Left forelimb (tissue), 1 donor: ENCODE data around the gene ADAM8.
"Not testable (repeated sequence)": the region's sequence is repeated elsewhere in the genome, so short reads cannot be mapped to it uniquely, and the experiment has no call there.

Experiments
- DNase-seq: peaks from one replicate; pipeline ENCODE4 v3.0.0-alpha.2; 2018; ENCODE audit warnings: low spot score

The ADAM8 gene

DNA sequence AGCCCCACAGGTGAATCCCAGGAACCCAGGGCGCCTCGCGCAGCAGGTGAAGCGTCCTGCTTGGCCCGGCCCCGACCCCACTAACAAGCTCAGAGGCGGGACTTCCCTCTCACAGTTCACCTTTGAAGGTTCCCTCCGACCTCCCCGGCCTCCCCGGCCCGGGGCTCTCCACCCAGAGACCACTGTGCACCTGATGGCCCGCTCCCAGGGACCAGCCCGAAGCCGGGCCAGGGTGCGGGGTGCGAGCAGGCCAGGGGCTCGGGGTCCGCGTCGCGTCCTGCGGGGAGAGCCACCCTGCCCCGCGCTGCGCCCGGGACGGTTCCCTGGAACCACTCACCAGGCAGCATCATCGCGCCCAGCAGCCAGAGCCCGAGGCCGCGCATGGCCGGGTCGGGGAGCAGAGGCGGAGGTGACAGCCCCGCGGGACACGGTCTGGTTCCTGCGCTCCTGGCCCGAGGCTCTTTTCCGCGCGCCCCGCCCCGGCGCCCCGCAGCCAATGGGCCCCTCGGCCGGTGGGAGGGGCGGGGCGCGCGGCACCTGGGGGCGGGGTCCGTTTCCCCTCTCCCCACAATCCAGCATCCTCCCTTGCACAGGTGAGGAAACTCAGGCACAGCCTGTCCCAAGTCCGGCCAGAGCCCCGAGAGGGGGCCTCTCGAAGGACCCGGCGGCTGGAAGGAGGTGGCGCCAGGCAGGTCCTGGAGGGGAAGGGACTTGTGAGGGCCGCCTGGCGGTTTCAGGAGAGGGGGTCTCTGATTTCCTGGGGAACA, at the start of gene ADAM8:
Gene ADAM8, minus strand, starts transcription at position 434 of the 767 bp plus-strand sequence. Its CDS starts 51 bp downstream, at position 383.
- DNase-seq = no peak

DNA sequence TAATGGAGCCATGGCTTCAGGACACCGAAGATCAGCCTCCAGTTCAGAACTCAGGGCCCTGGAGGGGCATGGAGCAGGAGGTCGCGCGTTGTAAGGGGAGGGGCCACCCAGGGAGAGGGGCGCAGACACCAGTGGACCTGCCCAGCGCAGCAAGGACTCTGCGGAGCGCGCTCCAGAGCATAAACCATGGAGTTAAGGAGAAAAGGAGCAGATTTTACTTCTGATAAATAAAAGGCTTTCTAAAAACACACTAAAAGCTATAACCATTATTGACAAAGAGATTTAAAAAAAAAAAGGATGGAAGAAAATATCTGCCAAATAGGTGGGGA, 49.5 kb upstream of the ADAM8 start:
- no peak for DNase-seq

DNA sequence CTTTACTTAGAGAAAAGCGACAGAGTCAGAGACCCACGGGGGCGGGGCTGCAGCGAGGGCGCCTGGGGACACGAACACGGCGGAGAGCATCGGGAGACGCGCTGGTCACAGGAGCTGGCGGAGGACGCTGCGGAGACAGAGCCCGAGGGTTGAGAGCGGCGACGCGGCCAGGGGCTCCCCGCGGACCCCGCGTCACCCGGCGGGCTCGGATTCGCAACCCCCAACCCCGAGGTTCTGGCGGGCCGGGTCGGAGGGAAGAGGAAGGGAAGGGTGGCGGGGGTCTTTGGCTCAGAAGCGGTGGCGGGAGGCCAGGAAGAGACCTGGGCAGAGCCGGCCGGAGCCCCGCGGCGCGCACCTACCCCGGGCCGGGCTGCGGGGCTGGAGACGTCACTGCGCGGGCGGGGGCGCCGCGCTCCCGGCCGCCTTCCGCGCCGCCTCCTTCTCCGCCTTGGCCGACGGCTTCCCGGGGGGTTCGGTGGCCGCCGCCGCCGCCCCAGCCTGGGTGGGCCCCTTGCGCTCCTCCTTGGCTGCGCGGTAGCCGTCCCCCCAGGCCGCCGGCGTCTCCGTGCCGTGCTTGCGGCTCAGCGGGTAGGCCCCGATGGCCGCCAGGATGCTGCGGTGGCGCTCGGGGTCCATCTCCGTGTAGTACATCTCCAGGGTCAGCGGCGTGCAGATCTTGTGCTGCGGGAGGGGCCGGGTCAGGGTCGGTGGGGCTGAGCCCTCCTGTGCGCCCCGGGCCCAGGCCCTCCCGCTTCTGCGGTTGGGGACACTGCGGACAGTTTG, 49.0 kb upstream of the ADAM8 start:
- DNase-seq = no peak

DNA sequence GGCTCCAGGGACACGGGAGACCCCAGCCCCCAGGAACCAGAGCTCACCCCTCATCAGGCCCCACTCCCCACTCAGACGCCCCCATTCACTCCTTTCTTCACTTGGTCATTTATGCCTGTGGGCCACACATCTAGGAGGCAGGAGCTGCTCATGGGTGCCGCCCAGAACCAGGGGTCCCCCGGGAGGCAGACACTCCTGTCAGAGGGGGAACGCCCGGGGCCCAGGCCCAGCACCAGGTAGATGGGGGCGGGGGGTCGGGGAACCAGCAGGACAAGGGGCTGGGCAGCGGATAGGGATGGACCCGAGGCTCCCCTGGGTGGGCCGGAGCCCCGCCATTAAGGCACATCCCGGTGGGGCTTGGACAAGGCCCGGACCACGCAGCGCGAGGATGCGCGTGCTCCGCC, 48.2 kb upstream of the ADAM8 start:
- no peak for DNase-seq

DNA sequence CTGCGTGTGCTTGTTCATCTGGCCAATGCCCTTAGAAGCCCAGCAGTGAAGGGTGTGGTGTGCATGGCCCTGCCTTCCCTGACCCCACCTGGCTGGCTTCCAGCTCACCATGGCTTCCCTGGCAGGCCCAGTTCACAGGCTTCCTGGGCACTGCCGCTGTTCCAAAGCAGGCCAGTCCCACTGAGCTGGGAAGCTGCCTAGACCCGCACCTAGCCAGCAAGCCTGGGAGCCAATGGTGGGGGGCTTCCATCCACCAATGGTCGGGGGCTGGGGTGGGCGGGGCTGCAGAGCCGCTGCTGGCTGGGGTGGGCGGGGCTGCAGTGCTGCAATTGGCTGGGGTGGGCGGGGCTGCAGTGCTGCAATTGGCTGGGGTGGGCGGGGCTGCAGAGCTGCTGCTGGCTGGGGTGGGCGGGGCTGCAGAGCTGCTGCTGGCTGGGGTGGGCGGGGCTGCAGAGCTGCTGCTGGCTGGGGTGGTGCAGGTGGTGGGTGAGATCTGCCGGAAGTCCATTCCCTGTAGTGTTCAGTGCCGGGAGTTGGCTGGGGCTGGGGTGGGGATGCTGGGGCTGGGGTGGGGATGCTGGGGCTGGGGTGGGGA, 47.6 kb upstream of the ADAM8 start:
- DNase-seq = no peak

DNA sequence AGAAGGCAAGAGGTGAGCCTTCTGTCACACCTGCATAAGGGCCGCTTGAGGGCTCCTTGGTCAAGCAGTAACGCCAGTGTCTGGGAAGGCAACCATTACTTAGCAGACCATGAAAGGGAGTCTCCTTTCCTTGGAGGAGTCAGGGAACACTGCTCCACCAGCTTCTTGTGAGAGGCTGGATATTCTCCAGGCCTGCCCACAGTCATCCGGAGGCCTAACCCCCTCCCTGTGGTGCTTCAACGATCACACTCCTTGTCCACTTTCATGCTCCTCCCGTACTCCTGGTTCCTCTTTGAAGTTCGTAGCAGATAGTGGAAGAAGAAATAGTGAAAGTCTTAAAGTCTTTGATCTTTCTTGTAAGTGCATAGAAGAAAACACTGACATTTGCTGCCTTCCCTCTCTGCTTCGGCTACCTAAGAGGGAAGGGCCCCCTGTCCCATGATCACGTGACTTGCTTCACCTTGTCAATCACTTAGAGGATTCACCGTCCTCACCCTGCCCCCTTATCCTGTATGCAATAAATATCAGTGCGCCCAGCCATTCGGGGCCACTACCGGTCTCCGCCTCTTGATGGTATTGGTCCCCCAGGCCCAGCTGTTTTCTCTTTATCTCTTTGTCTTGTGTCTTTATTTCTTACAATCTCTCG, 45.5 kb upstream of the ADAM8 start:
- not testable (repeated sequence) for DNase-seq

DNA sequence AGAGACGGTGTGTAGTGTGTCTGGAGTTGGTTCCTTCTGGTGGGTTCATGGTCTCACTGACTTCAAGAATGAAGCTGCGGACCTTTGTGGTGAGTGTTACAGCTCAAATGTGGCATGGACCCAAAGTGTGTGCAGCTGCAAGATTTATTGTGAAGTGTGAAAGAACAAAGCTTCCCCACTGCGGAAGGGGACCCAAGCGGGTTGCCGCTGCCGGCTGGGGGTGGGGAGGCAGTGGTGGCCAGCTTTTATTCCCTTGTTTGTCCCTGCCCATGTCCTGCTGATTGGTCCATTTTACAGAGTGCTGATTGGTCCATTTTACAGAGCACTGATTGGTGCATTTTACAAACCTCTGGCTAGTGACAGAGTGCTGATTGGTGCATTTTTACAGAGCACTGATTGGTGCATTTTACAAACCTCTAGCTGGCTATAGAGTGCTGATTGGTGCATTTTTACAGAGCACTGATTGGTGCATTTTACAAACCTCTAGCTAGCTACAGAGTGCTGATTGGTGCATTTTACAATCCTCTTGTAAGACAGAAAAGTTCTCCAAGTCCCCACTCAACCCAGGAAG, 44.3 kb upstream of the ADAM8 start:
- DNase-seq = not testable (repeated sequence)

DNA sequence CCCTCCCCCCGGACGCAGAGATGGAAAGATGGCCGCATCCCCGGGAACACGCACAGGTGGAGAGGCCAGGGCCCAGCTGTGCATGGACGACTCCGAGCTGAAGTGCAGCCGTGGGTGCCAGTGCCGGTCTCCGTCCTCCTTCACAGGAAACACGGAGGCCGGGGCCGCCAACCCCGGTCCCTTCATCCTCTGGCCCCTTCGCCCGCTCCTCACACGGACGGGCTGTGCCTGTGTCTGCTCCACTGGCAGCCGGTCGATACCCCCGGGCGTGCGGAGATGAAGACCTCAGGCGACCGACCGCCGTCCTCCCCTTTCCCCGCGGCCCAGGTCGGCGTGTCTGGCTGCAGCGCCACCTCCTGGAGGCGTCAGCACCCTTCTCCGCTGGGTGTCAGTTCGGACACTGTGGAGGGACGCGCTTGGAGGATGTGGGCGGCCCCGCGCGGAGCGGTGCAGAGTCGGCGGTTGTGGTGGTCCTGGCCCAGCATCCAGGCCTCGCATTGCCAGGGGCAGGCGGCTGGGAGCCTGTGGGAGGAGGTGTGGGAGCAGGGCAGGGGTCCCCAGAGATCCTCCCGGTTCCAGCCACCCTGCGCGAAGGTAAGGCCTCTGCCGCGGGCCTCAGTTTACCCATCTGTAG, 41.9 kb upstream of the ADAM8 start:
- peak; percentile 66 for DNase-seq

DNA sequence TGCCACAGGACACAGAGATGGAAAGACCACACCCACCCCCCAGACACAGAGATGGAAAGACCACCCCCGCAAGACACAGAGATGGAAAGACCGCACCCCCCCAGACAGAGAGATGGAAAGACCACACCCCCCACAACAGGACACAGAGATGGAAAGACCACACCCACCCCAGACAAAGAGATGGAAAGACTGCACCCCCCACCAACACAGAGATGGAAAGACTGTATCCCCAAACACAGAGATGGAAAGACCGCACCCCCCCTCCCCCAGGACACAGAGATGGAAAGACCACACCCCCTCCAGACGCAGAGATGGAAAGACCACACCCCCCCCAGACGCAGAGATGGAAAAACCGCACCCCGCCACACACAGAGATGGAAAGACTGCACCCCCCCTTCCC, 40.1 kb upstream of the ADAM8 start:
- DNase-seq = no peak

DNA sequence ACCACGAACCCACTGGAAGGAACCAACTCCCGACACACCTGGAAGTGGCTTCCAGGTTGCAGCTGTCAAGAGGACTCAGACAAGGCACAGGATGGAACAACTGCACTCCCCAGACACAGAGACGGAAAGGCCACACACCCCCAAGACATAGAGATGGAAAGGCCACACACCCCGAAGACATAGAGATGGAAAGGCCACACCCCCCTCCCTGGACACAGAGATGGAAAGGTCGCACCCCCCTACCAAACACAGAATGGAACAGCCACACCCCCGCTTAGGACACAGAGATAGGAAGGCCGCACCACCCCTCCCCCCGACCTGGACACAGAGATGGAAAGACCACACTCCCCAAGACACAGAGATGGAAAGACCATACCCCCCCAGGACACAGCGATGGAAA, 39.6 kb upstream of the ADAM8 start:
- DNase-seq = no peak

DNA sequence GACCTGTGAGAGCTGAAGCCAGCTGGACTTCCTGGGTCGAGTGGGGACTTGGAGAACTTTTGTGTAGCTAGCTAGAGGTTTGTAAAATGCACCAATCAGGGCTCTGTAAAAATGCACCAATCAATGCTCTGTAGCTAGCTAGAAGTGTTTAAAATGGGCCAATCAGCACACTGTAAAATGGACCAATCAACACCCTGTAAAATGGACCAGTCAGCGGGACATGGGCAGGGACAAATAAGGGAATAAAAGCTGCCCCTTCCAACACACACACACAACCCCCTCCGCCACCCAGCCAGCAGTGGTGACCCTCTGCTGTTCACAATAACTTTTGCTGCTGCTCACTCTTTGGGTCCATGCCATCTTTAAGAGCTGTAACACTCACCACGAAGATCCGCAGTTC, 39.2 kb upstream of the ADAM8 start:
- DNase-seq = no peak

DNA sequence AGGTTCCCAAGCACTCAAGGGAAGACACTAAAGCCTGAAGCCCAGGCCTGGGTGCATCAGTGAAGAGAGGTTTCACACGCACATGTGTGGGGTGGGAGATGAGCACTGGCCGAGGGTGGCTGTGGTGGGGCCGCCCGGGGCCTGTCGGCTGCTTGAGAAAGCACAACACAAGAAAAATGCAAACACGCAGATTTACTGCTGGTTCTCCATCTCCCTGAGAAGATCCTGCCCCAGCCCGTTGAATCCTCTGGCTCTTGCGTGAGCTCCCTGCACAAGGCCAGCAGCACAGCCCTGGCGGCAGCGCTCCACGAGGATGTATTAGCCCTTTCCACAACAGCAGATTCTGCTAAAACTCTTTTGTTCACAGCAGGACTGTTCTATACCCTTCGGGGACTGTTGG, 38.2 kb upstream of the ADAM8 start:
- DNase-seq = no peak

DNA sequence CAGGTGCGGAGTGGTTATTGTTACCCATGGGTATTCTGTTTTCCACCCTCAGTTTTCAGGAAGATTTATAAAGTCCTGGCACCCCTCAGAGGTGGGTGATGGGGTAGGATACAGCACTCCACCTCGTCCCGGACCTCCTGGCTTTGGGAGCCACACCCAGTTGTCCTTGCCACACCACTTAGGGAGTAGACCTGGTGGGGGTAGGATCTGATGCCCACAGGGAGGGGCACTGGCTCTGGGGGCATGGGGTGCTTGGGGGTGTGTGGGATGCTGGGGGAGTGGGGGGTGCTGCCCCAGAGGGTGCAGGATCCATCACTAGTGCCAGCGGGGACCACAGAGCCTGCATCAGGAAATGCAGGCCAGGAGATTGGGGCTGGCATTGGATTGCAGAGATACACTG, 36.5 kb upstream of the ADAM8 start:
- DNase-seq = no peak

DNA sequence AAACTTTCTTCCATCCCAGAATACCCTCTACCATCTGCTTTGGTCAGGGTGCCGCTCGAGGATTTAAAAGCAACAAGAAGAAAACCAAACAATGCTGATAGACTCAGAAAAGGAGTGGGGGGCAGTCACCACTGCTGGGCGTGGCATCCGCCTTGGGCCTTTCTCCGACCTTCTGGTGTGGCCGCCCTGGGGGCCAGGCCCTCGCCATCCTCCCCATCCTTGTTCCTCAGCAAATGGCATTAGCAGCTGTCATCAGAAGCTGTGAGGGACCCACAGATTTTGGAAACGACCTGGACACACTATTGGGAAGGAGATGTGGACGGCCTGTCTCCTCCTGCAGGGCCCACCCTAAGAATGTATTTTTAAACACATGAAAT, 36.1 kb upstream of the ADAM8 start:
- DNase-seq = no peak

DNA sequence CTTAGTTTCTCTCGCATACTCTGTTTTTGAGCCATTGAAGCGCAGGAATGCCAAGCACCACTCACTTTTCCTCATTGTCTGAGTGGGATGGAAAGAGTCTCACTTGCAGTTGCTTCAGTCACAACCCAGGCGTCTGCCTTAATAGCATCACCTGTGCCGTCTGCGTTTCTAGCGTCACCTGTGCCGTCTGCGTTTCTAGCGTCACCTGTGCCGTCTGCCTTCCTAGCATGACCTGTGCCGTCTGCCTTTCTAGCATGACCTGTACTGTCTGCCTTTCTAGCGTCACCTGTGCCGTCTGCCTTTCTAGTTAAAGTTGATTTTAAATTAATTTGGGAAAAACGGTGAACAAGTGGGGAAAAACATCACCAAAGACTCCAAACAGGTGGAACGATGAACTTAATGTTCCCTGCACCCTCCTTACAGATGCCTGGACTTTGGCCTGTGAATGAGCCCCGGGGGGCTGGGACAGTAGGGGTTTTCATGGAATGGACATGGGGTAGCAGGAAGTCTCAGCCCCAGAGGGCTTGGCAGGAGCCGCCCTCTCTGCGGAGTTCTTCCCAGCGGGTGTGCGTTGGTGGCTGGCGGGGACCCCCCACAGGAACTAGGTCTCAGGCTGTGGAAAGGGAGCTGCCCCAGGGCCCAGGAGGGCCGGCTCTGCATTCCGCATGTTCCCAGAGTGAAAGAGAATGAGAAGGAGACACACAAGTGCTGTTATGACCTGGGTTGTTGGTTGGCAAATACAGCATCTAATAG, 35.5 kb upstream of the ADAM8 start:
- no peak for DNase-seq

DNA sequence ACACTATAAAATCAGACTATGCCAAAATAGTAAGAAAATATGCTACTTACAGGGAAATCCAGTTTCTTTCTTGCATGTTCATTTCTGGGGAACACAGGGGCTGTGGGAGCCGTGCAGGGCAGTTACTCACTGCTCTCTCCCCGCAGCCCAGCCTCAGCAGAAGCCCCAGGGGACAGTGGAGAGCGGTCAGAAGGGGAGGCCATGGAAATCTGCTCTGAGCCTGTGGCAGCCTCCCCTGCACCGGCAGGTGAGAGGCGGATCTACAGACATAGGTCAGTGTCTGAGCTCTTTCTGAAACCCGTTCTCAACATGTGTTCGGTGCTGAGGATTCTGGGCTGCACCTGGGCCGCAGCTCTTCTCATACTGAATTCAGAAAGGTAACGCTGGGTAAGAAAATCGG, 34.9 kb upstream of the ADAM8 start:
- DNase-seq = no peak

DNA sequence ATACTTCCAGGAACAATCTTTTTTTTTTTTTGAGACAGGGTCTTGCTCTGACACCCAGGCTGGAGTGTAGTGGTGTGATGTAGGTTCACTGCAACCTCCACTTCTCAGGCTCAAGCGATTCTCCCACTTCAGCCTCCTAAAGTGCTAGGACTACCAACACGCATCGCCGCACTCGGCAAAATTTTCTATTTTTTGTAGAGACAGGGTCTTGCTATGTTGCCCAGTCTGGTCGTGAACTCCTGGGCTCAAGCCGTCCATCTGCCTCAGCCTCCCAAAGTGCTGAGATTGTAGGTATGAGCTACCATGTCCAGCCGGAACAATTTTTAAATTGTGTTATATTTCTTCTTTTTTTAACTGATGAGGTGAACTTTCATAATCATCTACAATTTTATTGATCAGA, 34.1 kb upstream of the ADAM8 start:
- DNase-seq = no peak

DNA sequence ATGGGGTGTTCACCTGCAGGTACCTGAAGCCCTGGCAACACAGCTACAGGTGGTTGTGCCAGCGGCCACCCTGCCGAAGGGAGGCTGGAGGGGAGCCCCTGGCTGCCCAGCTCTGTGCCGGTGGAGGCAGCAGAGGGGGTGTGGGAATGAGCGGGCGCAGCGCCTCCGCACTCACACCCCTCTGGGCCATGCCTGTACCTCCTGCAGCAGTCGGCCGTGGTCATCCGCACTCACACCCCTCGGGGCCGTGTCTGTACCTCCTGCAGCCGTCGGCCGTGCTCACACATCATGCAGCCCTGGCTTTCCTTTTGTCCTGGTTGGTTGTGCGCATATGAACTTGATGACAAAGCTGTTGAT, 33.7 kb upstream of the ADAM8 start:
- no peak for DNase-seq

DNA sequence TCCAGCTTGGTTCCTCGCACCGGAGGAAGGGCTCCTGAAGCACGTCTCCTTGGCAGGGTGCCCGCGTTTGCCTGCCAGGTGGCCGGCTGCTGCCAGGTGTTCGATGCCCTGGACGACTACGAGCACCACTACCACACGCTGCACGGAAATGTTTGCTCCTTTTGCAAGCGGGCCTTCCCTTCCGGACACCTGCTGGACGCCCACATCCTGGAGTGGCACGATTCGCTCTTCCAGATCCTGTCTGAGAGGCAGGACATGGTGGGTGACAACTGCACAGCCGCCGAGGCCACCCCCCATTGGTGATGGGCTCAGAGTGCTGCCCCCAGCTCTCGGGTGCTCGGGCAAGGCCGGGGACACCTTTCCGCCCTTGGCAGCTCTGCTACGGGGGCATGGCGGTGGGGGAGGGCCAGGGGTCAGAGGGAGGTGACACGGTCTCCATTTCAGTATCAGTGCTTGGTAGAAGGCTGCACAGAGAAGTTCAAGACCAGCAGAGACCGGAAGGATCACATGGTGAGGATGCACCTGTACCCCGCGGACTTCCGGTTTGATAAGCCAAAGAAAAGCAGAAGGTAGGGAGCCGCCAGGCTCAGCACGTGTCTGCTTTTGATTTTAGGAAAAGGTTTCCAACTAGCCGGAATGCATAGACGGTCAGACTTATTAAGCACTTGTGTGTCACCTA, 33.2 kb upstream of the ADAM8 start:
- DNase-seq = no peak

DNA sequence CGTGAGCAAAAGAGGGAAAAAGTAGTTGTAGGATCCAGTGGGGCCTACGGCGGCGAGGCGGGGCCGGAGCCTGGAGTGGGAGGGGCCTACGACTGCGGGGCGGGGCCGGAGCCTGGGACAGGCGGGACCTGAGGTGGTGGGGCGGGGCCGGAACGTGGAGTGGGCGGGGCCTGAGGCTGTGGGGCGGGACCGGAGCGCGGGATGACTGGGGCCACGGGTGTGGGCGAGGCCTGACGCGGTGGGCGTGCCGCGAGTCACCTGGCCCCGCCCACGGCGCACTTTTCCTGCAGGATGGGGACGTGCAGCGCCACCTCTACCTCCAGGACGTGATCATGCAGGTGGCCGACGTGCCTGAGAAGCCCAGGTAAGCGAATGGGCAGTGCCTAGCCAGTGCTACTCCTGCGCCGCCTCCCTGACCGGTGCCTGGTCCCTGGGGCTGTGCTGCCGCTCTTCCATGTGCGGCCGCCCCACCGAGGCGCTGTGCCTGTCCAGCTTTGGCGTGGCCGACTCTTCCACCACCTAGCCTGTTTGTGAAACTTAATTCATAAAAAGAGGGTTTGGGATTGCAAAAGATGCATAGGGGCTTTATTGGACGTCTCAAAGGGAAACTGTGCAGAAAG, 32.5 kb upstream of the ADAM8 start:
- DNase-seq = peak; percentile 93
